K562 (cell line): ENCODE results near the gene ARHGAP18. TPM values are rescaled to one million over a fixed set of nuclear protein-coding genes. Genes with fewer than 3 reads are reported as not detected.

Source experiments
- ATAC-seq: fragments of 200-7000 bp; cut with Tn5 transposase; 3 replicates; pipeline ENCODE4 v1.9.1; 2020; ENCODE audit warnings: moderate library complexity
- BruUV-seq: library from RNA; stranded (reverse); fragments of 400-500 nt; replicated peaks from 2 replicates; lab custom pipeline; 2021; lab: Mats Ljungman, UMichigan
- CTCF ChIA-PET: fragments of 300-600 bp; formaldehyde crosslinking; extraction: SDS; loops from one replicate; lab custom pipeline; 2021; ENCODE audit warnings: low intra/inter-chr PET ratio; lab: Yijun Ruan, JAX
- POLR2A ChIA-PET: fragments of 300-600, 350-650 bp; sonication (Branson Sonifier 250); formaldehyde crosslinking; extraction: SDS; loops from one replicate; lab custom pipeline; 2021; ENCODE audit warnings: antibody characterized with exemption, inconsistent platforms; lab: Yijun Ruan, JAX
- DNase-seq, 4 experiments: peaks; one replicate each; pipeline versions ENCODE4 v3.0.0 to v3.0.0-alpha.2; 2011 to 2018; ENCODE audit warnings: low spot score in 3 of 4, mixed read lengths in 3 of 4; ENCODE audit errors: extremely low read depth in 1 of 4
- FAIRE-seq: peaks from 2 replicates; lab custom pipeline; 2011; peaks lifted over from hg19 to GRCh38; lab: Jason Lieb, UNC
- H2AFZ ChIP-seq: 2 replicates; pipeline ENCODE4 v1.6.0; 2011; ENCODE audit warnings: low read depth, low read length, control low read depth, inconsistent platforms
- H3K27ac ChIP-seq: fragments of 200-600 bp; 3 replicates; pipeline ENCODE4 v1.8.0; 2011; ENCODE audit warnings: low read depth, mild to moderate bottlenecking, control low read depth, inconsistent platforms, low read length, moderate library complexity, mixed read lengths; ENCODE audit errors: extremely low read depth
- H3K27me3 ChIP-seq, 2 experiments: fragments of 300-600 bp in 1 of 2; 2 replicates in 1 of 2; 3 replicates in 1 of 2; pipeline versions ENCODE4 v1.6.0 to v1.8.0; 2011; ENCODE audit warnings: inconsistent platforms in 2 of 2, low read length in 2 of 2, mild to moderate bottlenecking in 1 of 2, mixed read lengths in 1 of 2, moderate library complexity in 1 of 2; ENCODE audit not compliant: control insufficient read depth in 2 of 2, insufficient read depth in 2 of 2
- H3K36me3 ChIP-seq: fragments of 300-600 bp; 3 replicates; pipeline ENCODE4 v1.8.0; 2011; ENCODE audit warnings: mild to moderate bottlenecking, low read length, inconsistent platforms; ENCODE audit not compliant: control insufficient read depth, insufficient read depth
- H3K4me1 ChIP-seq, 2 experiments: fragments of 200-600 bp in 1 of 2; replicated peaks in 1 of 2; 2 replicates in 1 of 2; 3 replicates in 1 of 2; pipeline versions ENCODE4 v1.5.1 to v1.8.0; 2011; ENCODE audit warnings: inconsistent platforms in 2 of 2, low read length in 2 of 2, mild to moderate bottlenecking in 1 of 2, mixed read lengths in 1 of 2, moderate library complexity in 1 of 2; ENCODE audit not compliant: control insufficient read depth in 2 of 2, insufficient read depth in 2 of 2
- H3K4me2 ChIP-seq: 2 replicates; pipeline ENCODE4 v1.6.1; 2011; ENCODE audit warnings: low read length, control low read depth, inconsistent platforms, mixed read lengths; ENCODE audit not compliant: insufficient read depth
- H3K4me3 ChIP-seq: fragments of 200-600 bp; sonication (generic), shearing (Covaris generic); 2 replicates; pipeline ENCODE4 v1.5.1; 2016; ENCODE audit warnings: control low read depth, inconsistent platforms
- H3K79me2 ChIP-seq: fragments of 200-600 bp; 3 replicates; pipeline ENCODE4 v1.8.0; 2011; ENCODE audit warnings: low read length, inconsistent platforms; ENCODE audit not compliant: control insufficient read depth, insufficient read depth
- H3K9ac ChIP-seq, 2 experiments: 2 replicates each; pipeline versions ENCODE4 v1.6.0 to v1.6.1; 2011; ENCODE audit warnings: low read depth in 2 of 2, low read length in 2 of 2, control low read depth in 1 of 2, inconsistent platforms in 1 of 2, mild to moderate bottlenecking in 1 of 2, mixed read lengths in 1 of 2; ENCODE audit not compliant: insufficient read depth in 1 of 2
- H3K9me1 ChIP-seq: one replicate; pipeline ENCODE4 v1.6.0; 2011; ENCODE audit warnings: inconsistent platforms, mild to moderate bottlenecking, low read length, moderate library complexity; ENCODE audit not compliant: control insufficient read depth, insufficient read depth
- H3K9me3 ChIP-seq: replicated peaks from 2 replicates; pipeline ENCODE4 v1.5.1; 2011; ENCODE audit warnings: low read depth, low read length, inconsistent platforms; ENCODE audit not compliant: control insufficient read depth, insufficient read depth
- H4K20me1 ChIP-seq: replicated peaks from 2 replicates; pipeline ENCODE4 v1.6.1; 2011; ENCODE audit warnings: low read length, inconsistent platforms, mixed read lengths; ENCODE audit not compliant: control insufficient read depth, insufficient read depth
- CEBPB ChIP-seq: fragments of 450-650 bp; IDR thresholded peaks from 2 replicates; pipeline ENCODE4 v1.6.1; 2016; ENCODE audit warnings: missing genetic modification characterization, missing compliant biosample characterization
- CTBP1 ChIP-seq: fragments of 450-650 bp; IDR thresholded peaks from 2 replicates; pipeline ENCODE4 v1.6.1; 2016; ENCODE audit warnings: borderline replicate concordance
- DIDO1 ChIP-seq: fragments of 450-650 bp; IDR thresholded peaks from 2 replicates; pipeline ENCODE4 v1.6.1; 2016; ENCODE audit warnings: low read depth, missing biosample characterization, missing genetic modification characterization
- E2F3 ChIP-seq: fragments of 250-450 bp; sonication (Bioruptor Pico); IDR thresholded peaks from 2 replicates; pipeline ENCODE4 v1.4.0; 2020; ENCODE audit warnings: mild to moderate bottlenecking
- ZBTB33 ChIP-seq: sonication (generic); formaldehyde crosslinking; IDR thresholded peaks from 2 replicates; pipeline ENCODE4 v1.8.1; 2023; ENCODE audit warnings: mild to moderate bottlenecking, missing genetic modification reagents
- WGBS: fragments of 100-300 bp; shearing (Covaris generic); methylation state at CpG from one replicate; pipeline ENCODE4 v1.1.6; 2016; ENCODE audit warnings: low coverage, mixed read lengths; ENCODE audit not compliant: insufficient coverage; ENCODE audit errors: missing lambda C conversion rate; 5-methylcytosine and 5-hydroxymethylcytosine counted together
- in situ Hi-C: fragments of 300-500 bp; cut with MboI; formaldehyde crosslinking; loops from 4 replicates; pipeline ENCODE4 v1.15.0; 2018; ENCODE audit warnings: inconsistent platforms, mixed read lengths
- intact Hi-C: fragments of 100-400 bp; cut with micrococcal nuclease; formaldehyde crosslinking; loops from 2 replicates; pipeline ENCODE4 v1.14.2; 2022
- polyA plus RNA-seq, 8 experiments: library from polyadenylated mRNA; depleted of rRNA in 4 of 8; stranded (reverse) in 5 of 8; unstranded in 3 of 8; fragments of >200 nt; fragmentation: Nextera tagmentation in 2 of 8; fragmentation: Illumina TruSeq in 1 of 8; extraction: Ambion mirVana in 2 of 8; extraction: Trizol in 1 of 8; gene quantifications; 2 replicates each; pipeline versions ENCODE4 v1.2.1 to v1.2.3, GENCODE V29; 2011 to 2014; ENCODE audit warnings: inconsistent platforms in 1 of 8, missing spikeins in 1 of 8
- total RNA-seq, 7 experiments: library from RNA; depleted of rRNA in 6 of 7; stranded (reverse); fragments of >200 nt in 6 of 7; fragmentation: Illumina TruSeq in 2 of 7; extraction: Trizol in 2 of 7; gene quantifications; 2 replicates each; pipeline versions ENCODE4 v1.2.1 to v1.2.3, GENCODE V29; 2011 to 2021; ENCODE audit warnings: low replicate concordance in 1 of 7

The ARHGAP18 gene
- total and polyA plus RNA-seq, 9 of the 15 experiments (the other 6 are each of a cell fraction or from before 2014, with no cell fraction given): 13.3 to 29.7 (median 21.1) TPM

GRCh38 chr6:129546702-129547101, 163.3 kb downstream of the ARHGAP18 start:
- H2AFZ ChIP-seq: no peak overlapping the region
- no peak overlapping the region for H3K4me3 ChIP-seq
- FAIRE-seq: no peak
- H3K9ac ChIP-seq: no peak overlapping the region
- ChIA-PET POLR2A (interaction anchor here (1.4 kb wide), 1 partner anchor 9 kb away, joined by 5 read pairs; no protein-coding TSS in a partner anchor), CTCF (no interaction called here)
- intact Hi-C loops: no loop called here
- BruUV-seq: no TSS peak
- H3K27me3 ChIP-seq: no peaks in the 10 kb centered on the region; a peak in 1 of 5 replicates
- ATAC-seq: no peak
- in situ Hi-C loops: no loop called here
- no peaks in the 10 kb centered on the region for H3K79me2 ChIP-seq
- no peak overlapping the region for H3K27ac ChIP-seq
- no peaks in the 10 kb centered on the region for H3K9me1 ChIP-seq
- no peak for DNase-seq
- no peak for TF ChIP-seq DIDO1
- no peak for TF ChIP-seq CTBP1
- TF ChIP-seq E2F3: no peak
- no peaks in the 10 kb centered on the region for H4K20me1 ChIP-seq
- H3K9me3 ChIP-seq: no peaks in the 10 kb centered on the region
- WGBS: 7% methylated on average over 4 of the region's 4 CpGs
- no peaks in the 10 kb centered on the region; a peak in 1 of 5 replicates for H3K4me1 ChIP-seq
- no peak overlapping the region for H3K4me2 ChIP-seq
- no peaks in the 10 kb centered on the region for H3K36me3 ChIP-seq

- H3K36me3 ChIP-seq: no peaks in the 10 kb centered on the region
- no peak overlapping the region for H3K27ac ChIP-seq
- POLR2A ChIA-PET: interaction anchor here (1.6 kb wide), 1 partner anchor 20 kb away, joined by 3 read pairs; no protein-coding TSS in a partner anchor
- H3K27me3 ChIP-seq: no peaks in the 10 kb centered on the region
- DNase-seq: no peak
- H3K4me2 ChIP-seq: no peak overlapping the region
- H4K20me1 ChIP-seq: no peaks in the 10 kb centered on the region
- no peak overlapping the region for H3K9ac ChIP-seq
- no peaks in the 10 kb centered on the region for H3K79me2 ChIP-seq
- intact Hi-C loops (no loop called here), in situ Hi-C loops (no loop called here)
- H3K4me3 ChIP-seq: no peak overlapping the region
- FAIRE-seq: peak; percentile 67
- TF ChIP-seq ZBTB33 (CRISPR knock-in tag) (no peak), CEBPB (tag) (peak; percentile 26; the same call in 1 of the 2 replicates)
- no peaks in the 10 kb centered on the region for H3K9me1 ChIP-seq
- no peaks in the 10 kb centered on the region; a peak in 1 of 5 replicates for H3K4me1 ChIP-seq
- no peak for ATAC-seq
- BruUV-seq: no TSS peak
- H3K9me3 ChIP-seq: no peaks in the 10 kb centered on the region
- no peak overlapping the region for H2AFZ ChIP-seq
- CTCF ChIA-PET: no interaction called here
- 7% methylated on average over 8 of the region's 8 CpGs for WGBS
Observed at GRCh38 chr6:129544892-129545612, 164.9 kb downstream of the ARHGAP18 start.
